Activated T-cell treated with anti-CD3 and anti-CD28 coated beads, Interleukin-2, amount 50 U/mL, for 72 hours (primary cell): ENCODE measurements around the gene LUC7L2. TPM values are rescaled to one million over a fixed set of nuclear protein-coding genes. Genes with fewer than 3 reads are reported as not detected.

Source experiments
- ATAC-seq, 2 donors: fragments of 150-1000 bp; cut with Tn5 transposase; replicated peaks in 1 of 2; 2 replicates each; pipeline ENCODE4 v1.10.0; 2021; ENCODE audit warnings: moderate library complexity in 2 of 2, mild to moderate bottlenecking in 1 of 2
- DNase-seq, 2 donors: peaks; one replicate each; pipeline ENCODE4 v3.0.0; 2021 to 2022; ENCODE audit warnings: mixed read lengths in 1 of 2
- H3K27ac Mint-ChIP-seq: one replicate; pipeline ENCODE4 v1.8.0; 2022; ENCODE audit warnings: mild to moderate bottlenecking, moderate library complexity, mixed read lengths
- H3K27me3 Mint-ChIP-seq: one replicate; pipeline ENCODE4 v1.8.0; 2022; ENCODE audit warnings: low read depth, mixed read lengths
- H3K36me3 Mint-ChIP-seq, 2 donors: one replicate each; pipeline ENCODE4 v1.8.0; 2022; ENCODE audit warnings: mixed read lengths in 2 of 2, mild to moderate bottlenecking in 1 of 2; ENCODE audit not compliant: insufficient read depth in 2 of 2
- H3K4me1 Mint-ChIP-seq: one replicate; pipeline ENCODE4 v1.8.0; 2022; ENCODE audit warnings: low read depth, mixed read lengths
- H3K4me3 Mint-ChIP-seq, 2 donors: one replicate each; pipeline ENCODE4 v1.8.0; 2022; ENCODE audit warnings: mild to moderate bottlenecking in 2 of 2, mixed read lengths in 2 of 2, moderate library complexity in 2 of 2
- H3K9me3 Mint-ChIP-seq, 2 donors: one replicate each; pipeline ENCODE4 v1.8.0; 2022; ENCODE audit warnings: mixed read lengths in 2 of 2
- total RNA-seq, 2 donors: library from RNA; stranded (reverse); gene quantifications; one replicate each; pipeline ENCODE4 v1.2.3, GENCODE V29; 2022

The LUC7L2 gene
- total RNA-seq, 2 donors from 2014 or later: 178 to 217 TPM

DNA sequence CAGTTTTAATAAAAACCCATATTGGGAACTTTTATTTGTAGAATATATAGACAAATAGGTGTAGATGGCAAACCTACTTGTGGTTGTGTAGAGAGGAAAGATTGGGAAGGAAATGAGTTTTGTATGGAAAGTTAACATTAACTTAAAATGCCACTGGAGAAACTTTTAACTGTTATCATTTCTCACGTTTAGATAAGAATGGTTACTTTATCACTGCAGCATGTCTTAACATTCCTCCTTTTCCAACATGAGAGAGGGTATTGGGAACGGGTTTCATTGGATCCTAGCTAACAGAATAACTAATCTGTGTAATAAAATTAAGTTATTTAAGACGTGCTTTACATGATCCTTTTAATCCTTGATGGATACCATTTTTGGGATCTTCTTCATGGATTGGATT lies 1.8 kb downstream of the LUC7L2 start:
- no peaks in the 10 kb centered on the region for H3K9me3 Mint-ChIP-seq
- DNase-seq (no peak), ATAC-seq (no peak)
- H3K36me3 Mint-ChIP-seq: peaks cover 11 to 35% of the 10 kb centered on the region in 2 donors
- H3K4me3 Mint-ChIP-seq: peak overlapping the region; percentile 97
- peak overlapping the region; percentile 98 for H3K27ac Mint-ChIP-seq
- H3K4me1 Mint-ChIP-seq: peaks cover 71% of the 10 kb centered on the region
- H3K27me3 Mint-ChIP-seq: no peaks in the 10 kb centered on the region

DNA sequence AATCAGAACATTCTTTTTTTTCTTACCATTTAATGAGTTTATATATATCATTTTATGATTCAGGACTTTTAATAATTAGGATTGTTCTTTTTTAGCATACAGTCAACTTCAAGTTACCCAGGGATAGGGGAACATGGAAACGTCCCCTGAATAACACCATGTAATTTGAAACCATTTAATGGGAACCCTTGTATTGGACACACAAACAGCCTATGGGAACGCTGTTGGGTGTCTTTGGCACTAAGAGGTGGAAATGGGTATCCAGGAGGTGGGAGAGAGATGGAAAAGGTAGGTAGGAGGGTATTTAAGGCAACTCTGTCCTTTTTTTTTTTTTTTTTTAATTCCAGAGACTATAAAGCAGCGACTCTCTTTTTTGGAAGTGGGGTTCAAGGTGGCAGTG lies 2.6 kb downstream of the LUC7L2 start:
- Mint-ChIP-seq H3K36me3 (peaks cover 11 to 35% of the 10 kb centered on the region in 2 donors), H3K9me3 (no peaks in the 10 kb centered on the region), H3K4me3 (peak overlapping the region; percentile 69 to 77), H3K27me3 (no peaks in the 10 kb centered on the region), H3K27ac (peak overlapping the region; percentile 36), H3K4me1 (peaks cover 65% of the 10 kb centered on the region)
- ATAC-seq: no peak
- no peak for DNase-seq

DNA sequence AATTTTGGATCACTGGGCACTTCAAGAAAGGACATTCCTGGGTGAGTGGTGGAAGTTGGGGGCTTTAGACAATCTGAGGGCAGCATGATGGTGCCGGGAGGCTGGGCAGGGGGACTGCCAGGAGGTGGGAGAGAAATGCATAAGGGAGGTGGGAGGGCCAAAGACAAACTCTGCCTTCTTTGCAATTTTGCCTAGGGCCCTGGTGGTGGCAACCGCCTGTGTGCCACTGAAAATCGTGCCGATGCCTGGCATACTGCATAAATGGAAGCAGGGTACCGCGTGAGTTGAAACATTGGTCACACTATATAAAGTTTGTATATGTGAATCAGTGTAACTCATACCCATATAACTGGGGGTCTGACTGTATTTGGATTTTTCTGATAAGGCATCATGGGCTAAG lies 3.3 kb downstream of the LUC7L2 start:
- ATAC-seq: no peak
- Mint-ChIP-seq H3K4me1 (peaks cover 68% of the 10 kb centered on the region), H3K4me3 (peak overlapping the region; percentile 69 to 77), H3K27me3 (no peaks in the 10 kb centered on the region), H3K36me3 (peaks cover 15 to 35% of the 10 kb centered on the region in 2 donors), H3K9me3 (no peaks in the 10 kb centered on the region), H3K27ac (peak overlapping the region; percentile 36)
- DNase-seq: no peak

DNA sequence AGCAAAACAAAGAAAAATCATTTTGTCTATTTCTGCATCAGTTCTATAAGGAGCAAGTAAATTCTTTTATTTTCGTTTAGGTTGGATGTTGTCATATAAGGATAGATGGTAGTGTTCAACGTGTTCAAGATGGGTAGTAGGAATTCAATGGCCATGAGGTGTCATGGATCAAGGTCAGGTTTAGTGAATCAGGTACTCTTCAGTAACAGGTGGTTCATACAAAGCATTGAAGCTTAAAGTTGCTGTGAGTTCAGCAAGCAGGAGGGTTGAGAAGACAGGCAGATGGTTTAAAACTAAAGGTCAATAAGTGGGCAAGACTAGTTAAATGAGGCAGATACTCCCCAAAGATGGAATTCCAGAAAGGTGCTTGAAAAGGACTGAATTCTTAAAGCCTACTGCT lies 5.6 kb downstream of the LUC7L2 start:
- Mint-ChIP-seq H3K4me1 (peaks cover 80% of the 10 kb centered on the region), H3K4me3 (peak overlapping the region in 1 of 2 donors; percentile 30), H3K9me3 (no peaks in the 10 kb centered on the region), H3K27me3 (no peaks in the 10 kb centered on the region), H3K36me3 (peaks cover 10 to 37% of the 10 kb centered on the region in 2 donors), H3K27ac (peak overlapping the region; percentile 38)
- ATAC-seq (no peak), DNase-seq (no peak)

DNA sequence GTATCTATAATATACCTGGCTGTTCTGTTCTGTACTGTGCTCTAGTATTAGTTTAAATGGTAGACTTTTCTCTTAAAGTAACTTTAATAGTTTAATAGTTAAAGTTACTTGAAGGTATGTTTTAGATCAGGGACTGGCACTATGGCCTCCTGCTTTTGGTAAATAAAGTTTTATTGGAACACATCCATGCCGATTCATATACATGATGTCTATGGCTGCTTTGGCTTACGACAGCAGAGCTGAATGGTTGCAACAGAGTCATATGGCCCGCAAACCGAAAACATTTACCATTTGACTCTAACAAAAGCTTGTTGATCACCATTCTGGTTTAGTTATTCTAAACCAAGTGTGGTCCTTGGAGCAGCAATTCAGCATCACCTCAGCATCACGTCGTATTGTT lies 6.7 kb downstream of the LUC7L2 start:
- DNase-seq (no peak), ATAC-seq (no peak)
- no peaks in the 10 kb centered on the region for H3K27me3 Mint-ChIP-seq
- peak overlapping the region; percentile 75 for H3K27ac Mint-ChIP-seq
- H3K9me3 Mint-ChIP-seq: no peaks in the 10 kb centered on the region
- H3K4me1 Mint-ChIP-seq: peaks cover 82% of the 10 kb centered on the region
- H3K4me3 Mint-ChIP-seq: no peak overlapping the region
- peaks cover 8 to 30% of the 10 kb centered on the region in 2 donors for H3K36me3 Mint-ChIP-seq

DNA sequence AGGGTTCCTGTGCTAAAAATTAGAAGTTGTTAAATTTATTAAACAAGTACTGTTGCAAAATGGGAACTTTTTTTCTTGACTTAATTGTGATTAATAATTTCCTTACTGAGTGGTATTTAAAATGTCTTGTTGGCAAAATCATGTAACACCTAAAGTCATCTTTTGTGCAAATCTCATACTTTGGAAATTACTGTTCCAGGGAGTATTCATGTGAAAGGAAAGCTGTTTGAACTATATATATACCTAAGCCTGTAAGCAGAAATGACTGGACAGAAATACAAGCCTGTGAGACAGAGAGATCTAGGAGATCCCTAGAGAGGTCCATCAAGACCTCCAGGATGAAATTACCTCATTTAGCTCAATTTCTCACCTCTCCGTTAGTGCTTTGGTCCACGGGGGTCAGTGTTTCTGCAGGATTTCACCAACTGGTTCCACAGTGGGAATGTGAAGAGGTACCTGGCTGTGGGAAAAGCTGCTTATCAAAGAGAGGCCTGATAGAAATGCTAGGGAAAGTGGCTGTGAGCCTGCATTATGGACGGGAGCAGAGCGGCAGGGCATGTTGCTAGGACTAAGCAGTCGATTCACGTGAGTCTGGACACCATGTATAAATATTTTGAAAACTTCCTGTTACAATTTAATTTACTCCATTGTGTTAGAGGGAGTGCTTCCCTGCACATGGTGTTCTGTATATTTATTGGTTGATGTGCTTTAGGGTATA lies 7.9 kb downstream of the LUC7L2 start:
- H3K4me1 Mint-ChIP-seq: peaks cover 77% of the 10 kb centered on the region
- H3K36me3 Mint-ChIP-seq: peaks cover 10 to 29% of the 10 kb centered on the region in 2 donors
- DNase-seq: no peak
- H3K4me3 Mint-ChIP-seq: peak overlapping the region in 1 of 2 donors; percentile 45
- H3K9me3 Mint-ChIP-seq: no peaks in the 10 kb centered on the region
- ATAC-seq: peak; percentile 30 to 68
- H3K27me3 Mint-ChIP-seq: no peaks in the 10 kb centered on the region
- H3K27ac Mint-ChIP-seq: peak overlapping the region; percentile 66

DNA sequence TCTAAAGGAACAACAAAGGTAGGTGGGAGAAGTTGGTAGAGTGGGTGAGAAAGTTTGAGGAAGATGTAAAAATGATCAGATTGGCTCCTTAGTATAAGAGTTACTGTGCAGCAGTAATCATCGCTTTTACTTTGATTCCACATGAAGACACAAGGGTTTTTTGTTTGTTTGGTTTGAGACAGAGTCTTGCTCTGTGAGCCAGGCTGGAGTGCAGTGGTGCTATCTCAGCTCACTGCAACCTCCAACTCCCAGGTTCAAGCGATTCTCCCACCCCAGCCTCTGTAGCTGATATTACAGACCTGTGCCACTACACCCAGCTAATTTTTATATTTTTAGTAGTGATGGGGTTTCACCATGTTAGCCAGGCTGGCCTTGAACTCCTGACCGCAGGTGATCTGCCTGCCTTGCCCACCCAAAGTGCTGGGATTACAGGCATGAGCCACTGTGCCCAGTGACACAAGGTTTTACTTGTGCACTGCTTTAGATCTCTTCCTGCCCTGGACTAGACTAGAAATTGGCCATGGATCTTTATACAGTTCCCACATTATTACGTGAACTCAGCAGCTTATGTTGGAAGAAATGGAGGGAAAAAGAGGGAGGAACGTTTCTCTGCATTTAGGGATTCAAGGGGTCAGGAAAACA lies 10.7 kb downstream of the LUC7L2 start:
- peak in 1 of 2 donors; percentile 22 for ATAC-seq
- H3K4me3 Mint-ChIP-seq: peak overlapping the region in 1 of 2 donors; percentile 59
- peaks cover 64% of the 10 kb centered on the region for H3K4me1 Mint-ChIP-seq
- no peak for DNase-seq
- peak overlapping the region; percentile 86 for H3K27ac Mint-ChIP-seq
- H3K9me3 Mint-ChIP-seq: no peaks in the 10 kb centered on the region
- H3K27me3 Mint-ChIP-seq: no peaks in the 10 kb centered on the region
- peaks cover 9 to 17% of the 10 kb centered on the region in 2 donors for H3K36me3 Mint-ChIP-seq

DNA sequence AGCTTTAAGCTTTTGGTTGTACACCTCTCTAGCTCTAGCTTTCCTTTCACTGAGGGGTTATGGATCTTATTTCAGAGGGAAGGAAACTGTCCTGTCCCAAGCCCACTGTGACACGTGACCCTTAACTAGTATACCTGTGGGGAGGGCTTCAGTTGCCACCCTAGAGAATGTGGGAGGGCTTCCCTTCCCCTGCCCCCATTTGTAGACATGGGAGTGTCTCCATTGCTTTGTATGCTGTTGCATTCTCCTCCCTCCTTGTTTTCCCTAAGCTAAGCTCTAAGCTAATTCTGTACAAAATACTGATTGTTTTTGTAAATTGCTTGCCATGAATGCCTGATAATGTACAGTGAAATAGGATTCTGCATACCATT lies 11.2 kb downstream of the LUC7L2 start:
- peaks cover 8 to 14% of the 10 kb centered on the region in 2 donors for H3K36me3 Mint-ChIP-seq

DNA sequence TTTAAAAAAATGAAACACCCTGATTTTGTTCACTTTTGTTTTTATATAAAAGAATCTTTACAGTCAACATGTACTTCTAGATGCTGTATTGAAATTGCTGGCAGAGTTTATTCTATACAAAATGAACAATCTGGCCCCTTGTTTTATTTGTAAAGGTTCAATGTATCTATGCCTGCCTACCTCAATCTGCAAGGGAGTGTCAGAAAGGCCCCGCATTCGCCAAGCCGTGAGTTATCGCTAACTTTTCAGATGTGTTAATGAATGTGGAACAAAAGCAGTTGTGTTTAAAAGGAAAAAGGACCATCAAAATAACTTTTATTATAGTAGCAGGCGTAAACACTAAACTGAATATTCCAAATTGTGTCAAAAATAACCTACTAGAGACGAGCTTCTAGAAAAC lies 14.6 kb downstream of the LUC7L2 start:
- Mint-ChIP-seq H3K9me3 (no peaks in the 10 kb centered on the region), H3K4me1 (peaks cover 48% of the 10 kb centered on the region), H3K27ac (peak overlapping the region; percentile 35), H3K36me3 (peaks cover 4 to 20% of the 10 kb centered on the region in 2 donors), H3K4me3 (no peak overlapping the region), H3K27me3 (no peaks in the 10 kb centered on the region)
- ATAC-seq (no peak), DNase-seq (no peak)

More for the DNA sequence above, 11.2 kb downstream of the LUC7L2 start:
- peak overlapping the region; percentile 91 for H3K27ac Mint-ChIP-seq
- ATAC-seq (peak in 1 of 2 donors; percentile 33), DNase-seq (no peak)
- H3K4me3 Mint-ChIP-seq: peak overlapping the region in 1 of 2 donors; percentile 8
- peaks cover 65% of the 10 kb centered on the region for H3K4me1 Mint-ChIP-seq
- no peaks in the 10 kb centered on the region for H3K9me3 Mint-ChIP-seq
- H3K27me3 Mint-ChIP-seq: no peaks in the 10 kb centered on the region

DNA sequence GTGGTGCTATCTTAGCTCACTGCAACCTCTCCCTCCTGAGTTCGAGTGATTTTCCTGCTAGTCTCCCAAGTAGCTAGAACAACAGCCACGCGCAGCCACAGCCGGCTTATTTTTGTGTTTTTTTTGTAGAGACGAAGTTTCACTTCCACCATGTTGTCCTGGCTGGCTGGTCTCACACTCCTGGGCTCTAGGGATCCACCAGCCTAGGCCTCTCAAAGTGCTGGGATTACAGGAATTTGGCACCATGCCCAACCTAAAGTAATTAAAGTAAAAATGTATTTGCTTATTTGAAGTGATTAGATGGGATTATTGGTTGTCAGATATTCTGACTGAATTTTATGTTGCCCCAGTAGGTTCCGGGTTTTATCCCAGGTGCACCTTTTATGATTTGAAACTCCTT lies 22.7 kb downstream of the LUC7L2 start:
- H3K4me3 Mint-ChIP-seq: no peak overlapping the region
- H3K9me3 Mint-ChIP-seq: no peaks in the 10 kb centered on the region
- DNase-seq: no peak
- H3K27me3 Mint-ChIP-seq: no peaks in the 10 kb centered on the region
- peaks cover 1 to 32% of the 10 kb centered on the region in 2 donors for H3K36me3 Mint-ChIP-seq
- no peak overlapping the region for H3K27ac Mint-ChIP-seq
- no peak for ATAC-seq
- H3K4me1 Mint-ChIP-seq: no peaks in the 10 kb centered on the region

DNA sequence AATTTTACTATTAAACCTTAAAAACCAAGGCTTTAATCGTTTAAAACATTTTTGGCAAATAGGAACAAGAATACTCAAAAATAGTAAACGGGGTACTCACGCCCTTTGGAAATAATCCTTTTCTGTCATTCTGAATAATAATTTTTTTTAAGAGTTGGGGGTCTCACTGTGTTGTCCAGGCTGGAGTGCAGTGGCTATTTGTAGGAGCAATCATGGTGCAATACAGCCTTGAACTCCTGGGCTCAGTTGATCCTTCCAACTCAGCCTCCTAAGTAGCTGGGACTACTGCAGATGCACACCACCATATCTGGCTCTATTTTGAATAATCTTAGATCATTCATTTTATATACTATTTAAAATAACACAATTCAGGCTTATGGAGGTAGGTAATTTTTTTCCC lies 24.9 kb downstream of the LUC7L2 start:
- Mint-ChIP-seq H3K4me1 (peaks cover 7% of the 10 kb centered on the region), H3K36me3 (peaks cover 9 to 40% of the 10 kb centered on the region in 2 donors), H3K27me3 (no peaks in the 10 kb centered on the region), H3K9me3 (no peaks in the 10 kb centered on the region), H3K4me3 (no peak overlapping the region), H3K27ac (no peak overlapping the region)
- DNase-seq (no peak), ATAC-seq (no peak)

DNA sequence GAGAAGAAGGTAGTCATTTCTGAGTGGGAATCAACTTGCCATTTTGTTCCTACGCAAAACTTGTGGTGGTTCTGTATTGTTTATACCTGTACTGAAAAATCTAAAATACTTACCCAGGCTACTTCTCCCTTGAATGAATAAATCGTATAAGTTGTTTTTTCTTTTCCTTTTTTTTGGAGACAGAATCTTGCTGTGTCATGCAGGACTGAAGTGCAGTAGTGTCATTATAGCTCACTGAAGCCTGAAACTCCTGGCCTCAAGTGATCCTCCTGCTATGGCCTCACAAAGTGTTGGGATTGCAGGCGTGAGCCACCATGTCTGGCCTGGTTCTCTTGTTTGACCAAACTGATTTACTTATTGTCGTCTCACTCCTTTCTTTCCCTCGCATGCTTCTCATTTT lies 27.9 kb downstream of the LUC7L2 start:
- H3K4me3 Mint-ChIP-seq: no peak overlapping the region
- H3K27ac Mint-ChIP-seq: peak overlapping the region; percentile 84

DNA sequence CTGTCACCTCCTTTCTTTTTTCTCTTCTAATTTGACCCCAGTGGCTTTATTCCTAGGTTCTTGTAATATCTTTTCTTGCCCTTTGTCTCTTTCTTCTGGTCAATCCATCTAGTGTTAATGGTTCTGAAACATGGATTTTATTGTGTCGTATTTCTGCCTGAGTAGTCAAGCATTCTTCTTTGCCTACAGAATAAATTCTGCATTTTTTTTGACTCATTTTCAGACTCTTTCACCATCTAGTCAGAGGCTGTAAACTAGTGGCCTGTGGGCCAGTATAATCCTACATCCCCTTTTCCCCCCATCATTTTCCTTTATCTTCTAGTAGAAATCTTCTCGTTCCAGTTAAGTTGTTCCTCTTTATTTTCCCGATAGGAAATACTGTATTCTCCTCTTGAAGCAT lies 29.4 kb downstream of the LUC7L2 start:
- Mint-ChIP-seq H3K4me1 (peaks cover 26% of the 10 kb centered on the region), H3K36me3 (peaks cover 10 to 33% of the 10 kb centered on the region in 2 donors), H3K27me3 (no peaks in the 10 kb centered on the region), H3K4me3 (no peak overlapping the region), H3K27ac (peak overlapping the region; percentile 6), H3K9me3 (no peaks in the 10 kb centered on the region)
- DNase-seq: no peak
- no peak for ATAC-seq

More for the DNA sequence above, 27.9 kb downstream of the LUC7L2 start:
- DNase-seq (no peak), ATAC-seq (no peak)
- Mint-ChIP-seq H3K4me1 (peaks cover 18% of the 10 kb centered on the region), H3K36me3 (peaks cover 10 to 40% of the 10 kb centered on the region in 2 donors), H3K9me3 (no peaks in the 10 kb centered on the region), H3K27me3 (no peaks in the 10 kb centered on the region)
